Sigmoid colon (tissue), 7 donors: Measurements from ENCODE around the gene TCP11. TPM values are rescaled to one million over a fixed set of nuclear protein-coding genes. Genes with fewer than 3 reads are reported as not detected.

Experiments
- DNase-seq: peaks from one replicate; pipeline ENCODE4 v3.0.0-alpha.2; 2019
- H3K27ac ChIP-seq, 4 donors: fragments of 200-600 bp; sonication (generic); one replicate each; pipeline ENCODE4 v1.5.1; 2016 to 2019; ENCODE audit warnings: mild to moderate bottlenecking in 1 of 4
- H3K27me3 ChIP-seq, 3 donors: fragments of 200-600 bp; sonication (generic); one replicate each; pipeline ENCODE4 v1.5.1; 2019; ENCODE audit warnings: mild to moderate bottlenecking in 1 of 3
- H3K36me3 ChIP-seq, 4 donors: fragments of 200-600 bp; sonication (generic); one replicate each; pipeline ENCODE4 v1.5.1; 2016 to 2019
- H3K4me1 ChIP-seq, 4 donors: fragments of 200-600 bp; sonication (generic); one replicate each; pipeline ENCODE4 v1.5.1; 2017 to 2019
- H3K4me3 ChIP-seq, 4 donors: fragments of 200-600 bp; sonication (generic); one replicate each; pipeline ENCODE4 v1.5.1; 2017 to 2019; ENCODE audit warnings: mild to moderate bottlenecking in 2 of 4, moderate library complexity in 1 of 4
- H3K9me3 ChIP-seq, 4 donors: fragments of 200-600 bp in 3 of 4; sonication (generic) in 3 of 4; one replicate each; pipeline versions ENCODE4 v1.5.1 to v1.6.1; 2013 to 2019
- CTCF ChIP-seq, 4 experiments: fragments of 450-650 bp in 3 of 4; fragments of 200-600 bp in 1 of 4; IDR thresholded peaks; one replicate each; pipeline ENCODE4 v1.5.1; 2016 to 2019; ENCODE audit warnings: antibody characterized with exemption in 4 of 4, mild to moderate bottlenecking in 3 of 4, moderate library complexity in 2 of 4
- EP300 ChIP-seq, 4 donors: sonication (generic); formaldehyde crosslinking; IDR thresholded peaks; one replicate each; pipeline ENCODE4 v1.6.1; 2017; ENCODE audit warnings: antibody characterized with exemption in 4 of 4
- POLR2A ChIP-seq, 2 donors: fragments of 450-650 bp; IDR thresholded peaks; one replicate each; pipeline ENCODE4 v1.6.1; 2016; ENCODE audit warnings: antibody characterized with exemption in 2 of 2, mild to moderate bottlenecking in 2 of 2, moderate library complexity in 2 of 2
- POLR2AphosphoS5 ChIP-seq, 4 donors: sonication (generic); formaldehyde crosslinking; IDR thresholded peaks; one replicate each; pipeline ENCODE4 v1.6.1; 2017; ENCODE audit warnings: antibody characterized with exemption in 4 of 4
- WGBS, 2 donors: extraction: QIAGEN DNeasy Blood & Tissue Kit; methylation state at CpG; one replicate each; pipeline ENCODE4 v1.1.7; 2013; 5-methylcytosine and 5-hydroxymethylcytosine counted together
- intact Hi-C: fragments of 100-400 bp; cut with DNase I; formaldehyde crosslinking; loops from one replicate; pipeline ENCODE4 v1.15.1; 2023
- polyA plus RNA-seq, 3 donors: library from polyadenylated mRNA; stranded (reverse); fragments of 200-250 nt; gene quantifications; one replicate each; pipeline ENCODE4 v1.2.3, GENCODE V29; 2013
- total RNA-seq, 4 donors: library from RNA; depleted of rRNA; stranded (reverse); fragments of >200 nt; gene quantifications; one replicate each; pipeline ENCODE4 v1.1.0, GENCODE V29; 2016
- donor health status: healthy with polysubstance abuse.
- donor health status: Bipolar disorder and iron deficiency.
- donor health status: healthy.

TCP11 gene
- total and polyA plus RNA-seq, 7 donors, result 0.66 TPM; not detected in 6

- Histone ChIP-seq H3K4me3 (no peak overlapping the region), H3K27me3 (no peaks in the 10 kb centered on the region), H3K9me3 (no peaks in the 10 kb centered on the region), H3K27ac (peak overlapping the region; percentile 56 to 67 (median 64)), H3K4me1 (peaks cover 0 to 47% (median 25%) of the 10 kb centered on the region in 4 donors), H3K36me3 (peaks cover 72 to 100% (median 94%) of the 10 kb centered on the region in 4 donors)
- DNase-seq, result peak; percentile 55
- TF ChIP-seq POLR2AphosphoS5 (IDR thresholded peaks at IDR 0.05), result no peak
- intact Hi-C loops, result no loop called here
- 95 to 96% methylated on average over 13 of the region's 13 CpGs for WGBS, 2 donors
These were observed 58.3 kb downstream of the TCP11 start for GRCh38 chr6:35082733-35083403.

GRCh38 chr6:35082046-35082732 lies 59.0 kb downstream of the TCP11 start:
- Histone ChIP-seq H3K27me3 (no peaks in the 10 kb centered on the region), H3K4me1 (peaks cover 0 to 40% (median 21%) of the 10 kb centered on the region in 4 donors), H3K4me3 (no peak overlapping the region), H3K9me3 (no peaks in the 10 kb centered on the region), H3K36me3 (peaks cover 67 to 100% (median 94%) of the 10 kb centered on the region in 4 donors), H3K27ac (peak overlapping the region; percentile 29 to 67 (median 61))
- intact Hi-C loops, result no loop called here
- 84 to 85% methylated on average over 19 of the region's 19 CpGs for WGBS, 2 donors
- DNase-seq, result peak; percentile 59
- TF ChIP-seq POLR2AphosphoS5 (IDR thresholded peaks at IDR 0.05), result no peak
- no peak for TF ChIP-seq POLR2A (IDR thresholded peaks at IDR 0.05)
- no peak for TF ChIP-seq EP300 (IDR thresholded peaks at IDR 0.05)
- no peak for TF ChIP-seq CTCF (IDR thresholded peaks at IDR 0.05)

GRCh38 chr6:35081426-35081851 lies 59.7 kb downstream of the TCP11 start:
- H3K9me3 ChIP-seq, result no peaks in the 10 kb centered on the region
- peaks cover 0 to 32% (median 20%) of the 10 kb centered on the region in 4 donors for H3K4me1 ChIP-seq
- peaks cover 60 to 100% (median 92%) of the 10 kb centered on the region in 4 donors for H3K36me3 ChIP-seq
- H3K27ac ChIP-seq, result peak overlapping the region; percentile 29 to 67 (median 61)
- WGBS, 2 donors, result 55 to 73% methylated on average over 13 of the region's 13 CpGs
- H3K4me3 ChIP-seq, result no peak overlapping the region
- intact Hi-C loops, result no loop called here
- no peak for TF ChIP-seq POLR2AphosphoS5 (IDR thresholded peaks at IDR 0.05)
- no peak for TF ChIP-seq CTCF (IDR thresholded peaks at IDR 0.05)
- TF ChIP-seq EP300 (IDR thresholded peaks at IDR 0.05), result no peak
- no peak for TF ChIP-seq POLR2A (IDR thresholded peaks at IDR 0.05)
- peak; percentile 54 for DNase-seq
- H3K27me3 ChIP-seq, result no peaks in the 10 kb centered on the region

- WGBS, 2 donors, result 92 to 93% methylated on average over 21 of the region's 21 CpGs
- peaks cover 55 to 100% (median 87%) of the 10 kb centered on the region in 4 donors for H3K36me3 ChIP-seq
- H3K9me3 ChIP-seq, result no peaks in the 10 kb centered on the region
- peak; percentile 61 for DNase-seq
- peak overlapping the region; percentile 29 to 67 (median 61) for H3K27ac ChIP-seq
- H3K4me3 ChIP-seq, result no peak overlapping the region
- peaks cover 0 to 32% (median 20%) of the 10 kb centered on the region in 4 donors for H3K4me1 ChIP-seq
- no peaks in the 10 kb centered on the region for H3K27me3 ChIP-seq
- intact Hi-C loops, result no loop called here
- TF ChIP-seq EP300 (IDR thresholded peaks at IDR 0.05), result no peak
- no peak for TF ChIP-seq POLR2AphosphoS5 (IDR thresholded peaks at IDR 0.05)
- TF ChIP-seq POLR2A (IDR thresholded peaks at IDR 0.05), result no peak
- no peak for TF ChIP-seq CTCF (IDR thresholded peaks at IDR 0.05)
These were observed 60.2 kb downstream of the TCP11 start for GRCh38 chr6:35080821-35081425.
